Measurements from ENCODE around the gene TICAM1.
"Not testable (repeated sequence)": the region's sequence is repeated elsewhere in the genome, so short reads cannot be mapped to it uniquely, and the experiment has no call there.

TICAM1 gene

GRCh38 chr19:4831304-4831978 is at the start of gene TICAM1:
Gene TICAM1 (minus strand): TSS chr19:4831712. CDS start chr19:4818377, 13,335 bp downstream.
- peak; percentile 83 to 85 for DNase-seq

- DNase-seq = no peak
Observed at GRCh38 chr19:4879041-4879440, 47.5 kb upstream of the TICAM1 start.

GRCh38 chr19:4878491-4878968 is 47.0 kb upstream of the TICAM1 start:
- DNase-seq = peak in 1 of 2 donors; percentile 17

- DNase-seq = no peak
Observed at GRCh38 chr19:4877753-4878490, 46.4 kb upstream of the TICAM1 start.

- no peak for DNase-seq
Observed at GRCh38 chr19:4873930-4874329, 42.4 kb upstream of the TICAM1 start.

- DNase-seq = no peak
Observed at GRCh38 chr19:4871711-4872110, 40.2 kb upstream of the TICAM1 start.

- peak; percentile 26 to 28 for DNase-seq
Observed at GRCh38 chr19:4870025-4870700, 38.7 kb upstream of the TICAM1 start.

GRCh38 chr19:4868286-4868834 is 36.8 kb upstream of the TICAM1 start:
- no peak for DNase-seq

GRCh38 chr19:4867534-4868285 is 36.2 kb upstream of the TICAM1 start, which contains the start of gene PLIN3:
Gene PLIN3 (minus strand): TSS chr19:4867667. CDS start chr19:4861394, 6,273 bp downstream.
- DNase-seq = peak; percentile 93 to 96

GRCh38 chr19:4866595-4867424 is 35.3 kb upstream of the TICAM1 start:
- DNase-seq = peak; percentile 48 to 56

GRCh38 chr19:4861147-4861546 is 29.6 kb upstream of the TICAM1 start:
- no peak for DNase-seq

- no peak for DNase-seq
Observed at GRCh38 chr19:4859697-4860096, 28.2 kb upstream of the TICAM1 start.

GRCh38 chr19:4856468-4856867 is 25.0 kb upstream of the TICAM1 start:
- DNase-seq = not testable (repeated sequence)

GRCh38 chr19:4853506-4853905 is 22.0 kb upstream of the TICAM1 start:
- not testable (repeated sequence) for DNase-seq

- DNase-seq = no peak
Observed at GRCh38 chr19:4852484-4852883, 21.0 kb upstream of the TICAM1 start.

GRCh38 chr19:4851551-4852290 is 20.2 kb upstream of the TICAM1 start:
- peak; percentile 82 to 83 for DNase-seq

GRCh38 chr19:4849019-4849418 is 17.5 kb upstream of the TICAM1 start:
- no peak for DNase-seq

- DNase-seq = no peak
Observed at GRCh38 chr19:4847190-4847973, 15.9 kb upstream of the TICAM1 start.

GRCh38 chr19:4845975-4846374 is 14.5 kb upstream of the TICAM1 start:
- DNase-seq = not testable (repeated sequence)

Measured in stimulated activated CD4-positive, alpha-beta T cell treated with anti-CD3 and anti-CD28 coated beads, Interleukin-2, amount 100 ng/mL, for 24 hours (primary cell).